GM18511 (cell line): ENCODE measurements around the gene MORN3.

Experiments
- ATAC-seq: cut with Tn5 transposase; IDR thresholded peaks from one replicate; pipeline ENCODE4 v1.9.1; 2021; ENCODE audit warnings: mild to moderate bottlenecking, moderate library complexity; ENCODE audit not compliant: unreplicated experiment

The MORN3 gene

GRCh38 chr12:121608301-121608700 is 61.2 kb downstream of the MORN3 start:
- ATAC-seq: no peak

GRCh38 chr12:121603581-121603980 is 65.9 kb downstream of the MORN3 start:
- ATAC-seq: no peak

- ATAC-seq: no peak
Observed at GRCh38 chr12:121602766-121603165, 66.7 kb downstream of the MORN3 start.

GRCh38 chr12:121600702-121601336 is 68.6 kb downstream of the MORN3 start:
- ATAC-seq: no peak
